Ishikawa (cell line): Measurements from ENCODE around the gene TRAPPC12.

ENCODE experiments used
- CEBPB ChIP-seq: IDR thresholded peaks from 2 replicates; pipeline ENCODE4 v1.6.1; 2012
- TF ChIP-seq, protein P1 (sequence below): IDR thresholded peaks from 2 replicates; pipeline ENCODE4 v1.6.1; 2012; ENCODE audit warnings: low read depth, mild to moderate bottlenecking

DNA sequence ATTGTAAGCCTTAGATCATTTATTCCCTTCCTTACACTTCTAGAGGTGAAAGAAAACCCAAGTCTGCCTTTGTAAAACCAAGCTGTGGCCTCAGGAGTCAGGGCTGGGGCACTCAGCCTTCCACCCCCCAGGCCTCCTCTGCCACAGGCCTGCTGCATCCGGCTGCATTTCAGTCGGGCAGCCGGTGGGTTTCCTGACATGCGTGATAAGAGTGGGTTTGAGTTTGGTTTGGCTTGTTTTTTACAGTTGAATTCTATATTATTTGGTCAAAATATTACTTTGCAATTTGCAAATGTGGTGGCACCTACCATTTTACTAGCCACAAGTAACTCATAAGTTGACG lies 97.5 kb downstream of the TRAPPC12 start:
- no peak for TF ChIP-seq CEBPB
- TF ChIP-seq, protein P1, sequence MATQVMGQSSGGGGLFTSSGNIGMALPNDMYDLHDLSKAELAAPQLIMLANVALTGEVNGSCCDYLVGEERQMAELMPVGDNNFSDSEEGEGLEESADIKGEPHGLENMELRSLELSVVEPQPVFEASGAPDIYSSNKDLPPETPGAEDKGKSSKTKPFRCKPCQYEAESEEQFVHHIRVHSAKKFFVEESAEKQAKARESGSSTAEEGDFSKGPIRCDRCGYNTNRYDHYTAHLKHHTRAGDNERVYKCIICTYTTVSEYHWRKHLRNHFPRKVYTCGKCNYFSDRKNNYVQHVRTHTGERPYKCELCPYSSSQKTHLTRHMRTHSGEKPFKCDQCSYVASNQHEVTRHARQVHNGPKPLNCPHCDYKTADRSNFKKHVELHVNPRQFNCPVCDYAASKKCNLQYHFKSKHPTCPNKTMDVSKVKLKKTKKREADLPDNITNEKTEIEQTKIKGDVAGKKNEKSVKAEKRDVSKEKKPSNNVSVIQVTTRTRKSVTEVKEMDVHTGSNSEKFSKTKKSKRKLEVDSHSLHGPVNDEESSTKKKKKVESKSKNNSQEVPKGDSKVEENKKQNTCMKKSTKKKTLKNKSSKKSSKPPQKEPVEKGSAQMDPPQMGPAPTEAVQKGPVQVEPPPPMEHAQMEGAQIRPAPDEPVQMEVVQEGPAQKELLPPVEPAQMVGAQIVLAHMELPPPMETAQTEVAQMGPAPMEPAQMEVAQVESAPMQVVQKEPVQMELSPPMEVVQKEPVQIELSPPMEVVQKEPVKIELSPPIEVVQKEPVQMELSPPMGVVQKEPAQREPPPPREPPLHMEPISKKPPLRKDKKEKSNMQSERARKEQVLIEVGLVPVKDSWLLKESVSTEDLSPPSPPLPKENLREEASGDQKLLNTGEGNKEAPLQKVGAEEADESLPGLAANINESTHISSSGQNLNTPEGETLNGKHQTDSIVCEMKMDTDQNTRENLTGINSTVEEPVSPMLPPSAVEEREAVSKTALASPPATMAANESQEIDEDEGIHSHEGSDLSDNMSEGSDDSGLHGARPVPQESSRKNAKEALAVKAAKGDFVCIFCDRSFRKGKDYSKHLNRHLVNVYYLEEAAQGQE, result no peak
